Aorta (tissue), 5 donors: ENCODE results near the gene TRPM8. TPM values are rescaled to one million over a fixed set of nuclear protein-coding genes. Genes with fewer than 3 reads are reported as not detected.

Experiments
- ATAC-seq: fragments of 200-7000 bp; cut with Tn5 transposase; one replicate; pipeline ENCODE4 v1.9.1; 2022; ENCODE audit warnings: moderate library complexity; ENCODE audit not compliant: low FRiP score
- DNase-seq, 2 donors: peaks; one replicate each; pipeline ENCODE4 v3.0.0-alpha.2; 2020
- H3K27ac ChIP-seq, 2 donors: one replicate each; pipeline ENCODE4 v1.5.1; 2013; ENCODE audit warnings: low read length in 2 of 2, mild to moderate bottlenecking in 2 of 2, moderate library complexity in 2 of 2, control low read depth in 1 of 2, inconsistent platforms in 1 of 2, low read depth in 1 of 2
- H3K27me3 ChIP-seq, 2 donors: one replicate each; pipeline ENCODE4 v1.6.1; 2013; ENCODE audit warnings: control low read depth in 1 of 2, low read length in 1 of 2, mild to moderate bottlenecking in 1 of 2, moderate library complexity in 1 of 2; ENCODE audit not compliant: insufficient read depth in 2 of 2, control insufficient read depth in 1 of 2
- H3K36me3 ChIP-seq, 2 donors: one replicate each; pipeline ENCODE4 v1.6.1; 2013; ENCODE audit warnings: control low read depth in 1 of 2, low read length in 1 of 2, mild to moderate bottlenecking in 1 of 2; ENCODE audit not compliant: insufficient read depth in 2 of 2, control insufficient read depth in 1 of 2
- H3K4me1 ChIP-seq, 2 donors: one replicate each; pipeline ENCODE4 v1.6.1; 2013; ENCODE audit warnings: low read length in 2 of 2, control low read depth in 1 of 2, mild to moderate bottlenecking in 1 of 2, moderate library complexity in 1 of 2; ENCODE audit not compliant: insufficient read depth in 2 of 2, control insufficient read depth in 1 of 2
- H3K4me3 ChIP-seq, 2 donors: one replicate each; pipeline ENCODE4 v1.5.1; 2013; ENCODE audit warnings: low read length in 2 of 2, control low read depth in 1 of 2, mild to moderate bottlenecking in 1 of 2
- H3K9me3 ChIP-seq: one replicate; pipeline ENCODE4 v1.6.1; 2013; ENCODE audit warnings: mild to moderate bottlenecking, low read length; ENCODE audit not compliant: control insufficient read depth
- WGBS, 2 donors: extraction: QIAGEN DNeasy Blood & Tissue Kit; methylation state at CpG; one replicate each; pipeline ENCODE4 v1.1.7; 2013; 5-methylcytosine and 5-hydroxymethylcytosine counted together
- intact Hi-C, 2 donors: fragments of 100-400 bp; cut with DNase I; formaldehyde crosslinking; loops; one replicate each; pipeline versions ENCODE4 v1.14.2 to v1.15.0; 2022
- polyA plus RNA-seq, 2 donors: library from polyadenylated mRNA; stranded (reverse); fragments of 200-250 nt; gene quantifications; one replicate each; pipeline ENCODE4 v1.2.3, GENCODE V29; 2013
- total RNA-seq, 2 donors: library from RNA; stranded (reverse); fragmentation: NEBNext Ultra II Directional; extraction: Animal tissue kit (Norgen Biotek cat#: 25700); gene quantifications; one replicate each; pipeline ENCODE4 v1.2.1, GENCODE V29; 2021
- donor health status: healthy with polysubstance abuse.
- donor health status: Bipolar disorder and iron deficiency.
- donor health status: DM: no; HTN: no; CAD: no.
- donor health status: DM: no; HTN: no; CAD: no.
- donor health status: DM: yes; HTN: yes; CAD: no.

Gene TRPM8
- total and polyA plus RNA-seq, 4 donors, result not detected

DNA sequence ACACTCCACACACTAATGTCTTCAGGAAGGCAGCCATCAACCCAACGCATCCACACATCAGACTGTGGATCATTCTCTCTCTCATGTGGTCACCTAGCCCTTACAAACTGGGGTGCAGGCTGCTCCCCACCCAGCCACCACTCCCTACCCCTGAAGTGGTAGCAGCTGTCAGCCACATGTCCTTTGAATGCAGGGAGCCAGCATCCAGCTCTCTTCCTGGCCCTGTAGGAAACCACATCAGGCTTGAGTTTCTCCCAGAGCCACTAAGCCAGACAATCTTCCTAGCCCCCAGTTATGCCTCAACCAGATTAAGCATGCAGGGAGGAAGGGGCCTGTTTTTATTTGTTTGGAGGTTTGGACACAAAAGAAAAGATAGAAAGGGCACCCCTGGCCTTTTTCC is 80.5 kb downstream of the TRPM8 start:
- ATAC-seq (no peak), DNase-seq (no peak)
- no peak overlapping the region for H3K4me3 ChIP-seq
- WGBS, 2 donors, result 87 to 95% methylated on average over 1 of the region's 1 CpG
- no peaks in the 10 kb centered on the region for H3K27me3 ChIP-seq
- H3K9me3 ChIP-seq, result peaks cover 5% of the 10 kb centered on the region
- no peak overlapping the region for H3K27ac ChIP-seq
- H3K36me3 ChIP-seq, result no peaks in the 10 kb centered on the region
- H3K4me1 ChIP-seq, result no peaks in the 10 kb centered on the region
- intact Hi-C loops, result no loop called here

DNA sequence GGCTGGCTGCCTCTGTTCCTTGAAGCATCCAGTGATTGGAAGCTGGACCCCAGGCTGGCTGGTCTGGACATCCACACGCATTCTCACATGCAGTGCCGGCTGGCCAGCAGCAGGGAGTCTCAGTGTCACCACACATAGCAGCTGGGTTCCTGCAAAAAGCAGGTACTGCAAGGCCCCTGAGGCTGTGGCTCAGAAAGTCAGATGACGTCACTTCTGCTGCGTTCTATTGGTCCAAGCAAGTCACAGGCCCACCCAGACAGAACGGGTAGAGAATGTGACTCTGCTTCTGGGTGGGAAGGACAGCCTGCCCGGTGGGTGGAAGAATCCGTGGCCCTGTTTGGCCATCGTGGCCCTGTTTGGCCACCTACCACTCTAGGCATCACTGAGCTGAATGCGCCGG is 82.0 kb downstream of the TRPM8 start:
- DNase-seq, result no peak

DNA sequence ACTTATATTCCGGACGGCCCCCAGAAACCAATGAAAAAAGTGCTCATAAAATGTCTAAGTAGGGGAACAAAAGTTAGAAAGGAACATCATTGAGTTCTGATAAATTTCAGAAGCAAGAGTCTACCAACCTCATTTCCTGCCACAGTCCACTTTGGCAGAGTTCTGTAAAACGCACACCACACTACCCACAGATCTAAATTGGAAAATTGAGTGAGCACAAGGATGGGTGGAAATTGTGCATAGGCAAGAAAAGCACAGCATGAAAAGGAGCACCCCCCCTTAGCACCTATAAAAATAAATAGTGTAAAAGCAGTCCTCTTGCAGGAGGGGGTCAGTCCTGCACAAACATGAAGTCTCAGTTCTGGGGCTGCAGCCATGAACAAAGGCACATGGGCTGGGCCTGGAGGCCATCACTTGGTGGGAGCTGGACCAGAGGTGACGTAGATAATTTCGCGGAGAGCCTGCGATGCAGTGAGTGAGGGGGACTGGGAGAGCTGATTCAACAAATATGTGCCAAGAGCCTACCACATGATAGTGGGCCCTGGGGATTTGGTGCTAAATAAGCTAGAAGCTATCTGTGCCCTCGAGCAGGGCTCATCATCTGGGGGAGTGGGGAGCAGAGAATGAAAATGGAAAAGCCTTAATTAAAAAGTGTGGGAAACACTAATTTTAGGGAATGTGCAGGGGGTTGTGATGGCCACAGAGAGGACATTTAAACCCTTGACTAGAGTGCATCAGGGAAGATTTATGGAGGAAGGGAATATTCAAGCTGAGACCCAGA is 84.4 kb downstream of the TRPM8 start:
- H3K27me3 ChIP-seq, result no peaks in the 10 kb centered on the region
- H3K27ac ChIP-seq, result no peak overlapping the region
- DNase-seq (no peak), ATAC-seq (no peak)
- no peaks in the 10 kb centered on the region for H3K4me1 ChIP-seq
- H3K36me3 ChIP-seq, result no peaks in the 10 kb centered on the region
- H3K4me3 ChIP-seq, result no peak overlapping the region
- intact Hi-C loops, result no loop called here
- peaks cover 1% of the 10 kb centered on the region for H3K9me3 ChIP-seq
- 79 to 85% methylated on average over 8 of the region's 8 CpGs for WGBS, 2 donors

More for the DNA sequence above, 82.0 kb downstream of the TRPM8 start:
- WGBS, 2 donors, result 63 to 71% methylated on average over 10 of the region's 10 CpGs
- Histone ChIP-seq H3K9me3 (peaks cover 1% of the 10 kb centered on the region), H3K4me1 (no peaks in the 10 kb centered on the region), H3K4me3 (no peak overlapping the region), H3K36me3 (no peaks in the 10 kb centered on the region), H3K27ac (no peak overlapping the region), H3K27me3 (no peaks in the 10 kb centered on the region)
- ATAC-seq, result peak; percentile 38
- intact Hi-C loops, result no loop called here

DNA sequence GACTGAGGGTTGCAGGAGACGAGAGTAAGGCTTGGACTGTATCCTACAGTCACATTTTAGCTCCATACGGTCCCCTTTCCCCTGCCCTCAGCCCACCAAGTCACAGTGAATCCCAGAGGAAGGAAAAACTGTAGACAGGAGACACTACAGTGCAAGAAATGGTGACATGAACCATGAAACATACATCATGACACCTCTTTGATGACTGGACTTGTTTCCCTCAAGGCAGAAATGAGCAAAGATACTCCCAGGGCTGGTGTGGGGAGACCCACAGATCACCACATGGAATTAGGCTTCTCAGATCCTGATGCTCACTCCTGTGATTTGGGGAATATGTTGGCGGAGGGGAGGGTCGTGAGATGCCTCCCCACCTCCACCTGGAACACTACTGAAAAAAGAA is 85.1 kb downstream of the TRPM8 start:
- Histone ChIP-seq H3K4me1 (no peaks in the 10 kb centered on the region), H3K4me3 (no peak overlapping the region), H3K36me3 (no peaks in the 10 kb centered on the region), H3K27ac (no peak overlapping the region), H3K27me3 (no peaks in the 10 kb centered on the region), H3K9me3 (peaks cover 1% of the 10 kb centered on the region)
- intact Hi-C loops, result no loop called here
- DNase-seq, result no peak
- no peak for ATAC-seq
- WGBS, 2 donors, result 79 to 81% methylated on average over 4 of the region's 4 CpGs

DNA sequence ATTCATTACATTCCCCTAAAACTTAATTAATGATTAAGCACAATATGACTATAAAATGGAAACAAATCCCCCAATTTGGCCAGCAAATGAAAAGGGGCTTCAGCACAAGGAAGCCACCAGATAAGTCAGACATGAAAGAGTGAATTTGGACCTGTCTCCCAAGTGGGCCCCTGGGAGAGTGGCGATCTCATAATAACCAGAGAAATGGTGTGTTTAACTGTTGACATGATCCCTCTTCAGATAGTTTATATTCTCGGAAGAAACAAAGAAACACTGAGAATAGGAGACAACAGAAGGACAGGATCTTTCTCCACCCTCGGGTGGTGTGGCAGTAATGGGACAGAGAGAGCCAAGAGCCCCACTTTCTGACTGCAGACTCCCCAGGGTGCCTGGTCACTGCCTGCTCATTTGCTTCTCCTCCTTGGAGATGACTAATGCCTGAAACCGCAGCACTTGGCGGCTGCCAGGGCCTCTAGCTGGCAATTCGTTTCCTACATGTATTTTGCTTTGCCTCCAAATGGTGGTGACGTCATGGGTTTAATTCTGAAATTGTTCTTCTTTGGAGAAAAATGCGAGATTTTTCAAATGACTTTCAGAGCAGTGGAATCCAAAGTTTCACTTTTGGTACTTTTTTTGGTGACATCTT is 86.9 kb downstream of the TRPM8 start:
- WGBS, 2 donors, result 9% methylated on average over 8 of the region's 8 CpGs
- H3K9me3 ChIP-seq, result peaks cover 2% of the 10 kb centered on the region
- no peaks in the 10 kb centered on the region for H3K36me3 ChIP-seq
- no peak overlapping the region for H3K4me3 ChIP-seq
- H3K27me3 ChIP-seq, result no peaks in the 10 kb centered on the region
- no peaks in the 10 kb centered on the region for H3K4me1 ChIP-seq
- ATAC-seq (no peak), DNase-seq (peak; percentile 76 to 78)
- intact Hi-C loops, result no loop called here
- H3K27ac ChIP-seq, result no peak overlapping the region

DNA sequence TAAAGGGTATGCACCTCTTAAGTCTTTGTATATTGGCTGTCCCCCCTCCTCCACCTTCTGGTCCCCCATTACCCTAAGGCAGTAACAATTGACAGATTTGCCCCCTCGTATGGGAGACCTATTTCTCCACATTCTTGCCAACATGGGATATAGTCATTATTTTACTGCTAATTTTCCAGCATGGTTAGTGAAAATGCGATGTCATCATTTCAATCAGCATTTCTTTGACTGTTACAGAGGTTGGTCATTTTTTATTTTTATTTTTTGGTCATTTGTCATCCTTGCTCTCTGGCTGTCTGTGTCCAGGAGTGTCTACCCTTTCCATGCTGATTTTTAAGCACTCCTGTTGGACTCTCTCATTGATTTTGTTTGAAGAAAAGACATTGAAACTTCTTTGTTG is 88.0 kb downstream of the TRPM8 start:
- WGBS, 2 donors, result 83 to 84% methylated on average over 2 of the region's 2 CpGs
- H3K27ac ChIP-seq, result no peak overlapping the region

DNA sequence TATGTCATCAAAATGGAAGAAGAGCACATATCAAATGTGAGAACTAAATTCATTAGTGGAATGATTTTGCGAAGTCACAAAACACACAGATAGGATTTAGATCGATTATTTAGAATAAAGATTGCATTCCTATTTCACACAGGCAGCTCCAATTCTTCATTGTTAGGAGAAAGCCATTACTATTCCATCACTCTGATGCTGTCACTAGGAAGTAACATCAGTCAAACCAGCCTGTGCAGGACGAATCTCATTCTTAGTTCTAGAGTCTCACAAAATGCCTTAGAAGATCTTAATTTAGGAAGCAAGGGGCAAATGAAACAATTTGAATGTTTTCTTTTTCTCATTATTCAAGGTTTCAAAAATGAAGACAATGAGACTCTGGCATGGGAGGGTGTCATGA is 89.3 kb downstream of the TRPM8 start:
- WGBS, 2 donors, result 73 to 77% methylated on average over 3 of the region's 3 CpGs
- Histone ChIP-seq H3K4me1 (no peaks in the 10 kb centered on the region), H3K27me3 (no peaks in the 10 kb centered on the region), H3K36me3 (no peaks in the 10 kb centered on the region), H3K4me3 (no peak overlapping the region), H3K9me3 (peaks cover 2% of the 10 kb centered on the region), H3K27ac (no peak overlapping the region)
- no peak for DNase-seq
- intact Hi-C loops, result no loop called here
- no peak for ATAC-seq

More for the DNA sequence above, 88.0 kb downstream of the TRPM8 start:
- no peaks in the 10 kb centered on the region for H3K36me3 ChIP-seq
- no peaks in the 10 kb centered on the region for H3K27me3 ChIP-seq
- DNase-seq, result no peak
- no peak for ATAC-seq
- H3K4me1 ChIP-seq, result no peaks in the 10 kb centered on the region
- intact Hi-C loops, result no loop called here
- peaks cover 2% of the 10 kb centered on the region for H3K9me3 ChIP-seq
- H3K4me3 ChIP-seq, result no peak overlapping the region

DNA sequence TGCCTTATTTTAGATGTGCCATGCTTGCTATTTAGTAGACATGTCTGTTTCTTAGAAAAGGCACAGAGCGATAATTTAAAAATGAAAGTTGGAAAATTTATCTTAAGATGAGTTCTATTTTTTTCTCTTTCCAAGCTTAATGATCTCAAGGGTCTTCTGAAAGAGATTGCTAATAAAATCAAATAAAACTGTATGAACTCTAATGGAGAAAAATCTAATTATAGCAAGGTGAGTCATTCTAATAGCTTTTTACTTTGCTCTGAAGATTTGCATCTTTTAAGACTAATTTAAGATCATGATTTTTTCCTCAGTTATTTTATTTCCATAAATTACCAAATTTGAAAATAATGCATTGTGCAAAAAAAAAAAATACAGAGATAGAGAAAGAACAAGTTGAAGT is 97.3 kb downstream of the TRPM8 start:
- ATAC-seq, result no peak
- 90 to 92% methylated on average over 1 of the region's 1 CpG for WGBS, 2 donors

DNA sequence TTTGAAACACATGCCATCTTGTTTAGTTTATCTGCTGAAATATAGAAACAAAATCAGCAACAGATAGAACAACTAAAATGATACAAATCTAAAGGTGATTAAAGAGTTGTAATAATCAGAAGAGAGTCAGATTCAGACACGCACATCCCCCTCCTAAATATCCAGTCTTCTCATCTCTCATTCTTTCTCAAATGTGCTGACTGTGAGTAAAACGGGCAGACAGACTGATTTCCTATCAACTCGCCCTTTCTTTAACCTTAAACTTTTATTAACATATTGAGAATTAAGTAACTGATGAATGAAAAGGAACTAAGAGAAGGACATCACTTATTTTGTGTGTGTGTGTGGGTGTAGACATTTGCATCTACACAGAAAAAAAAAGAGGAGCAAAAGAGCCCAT is 98.7 kb downstream of the TRPM8 start:
- WGBS, 2 donors, result 49 to 51% methylated on average over 3 of the region's 3 CpGs
- no peak for DNase-seq
- Histone ChIP-seq H3K27ac (no peak overlapping the region), H3K4me3 (no peak overlapping the region), H3K36me3 (no peaks in the 10 kb centered on the region), H3K4me1 (no peaks in the 10 kb centered on the region), H3K9me3 (no peaks in the 10 kb centered on the region), H3K27me3 (no peaks in the 10 kb centered on the region)
- ATAC-seq, result no peak
- intact Hi-C loops, result no loop called here

More for the DNA sequence above, 97.3 kb downstream of the TRPM8 start:
- no peaks in the 10 kb centered on the region for H3K9me3 ChIP-seq
- no peaks in the 10 kb centered on the region for H3K36me3 ChIP-seq
- H3K27ac ChIP-seq, result no peak overlapping the region
- no peak overlapping the region for H3K4me3 ChIP-seq
- no peaks in the 10 kb centered on the region for H3K27me3 ChIP-seq
- H3K4me1 ChIP-seq, result no peaks in the 10 kb centered on the region
- intact Hi-C loops, result no loop called here
- no peak for DNase-seq
